Left renal cortex interstitium (tissue), 4 donors: Measurements from ENCODE around the gene TRIP13. TPM values are rescaled to one million over a fixed set of nuclear protein-coding genes. Genes with fewer than 3 reads are reported as not detected.
"Not testable (repeated sequence)": the region's sequence is repeated elsewhere in the genome, so short reads cannot be mapped to it uniquely, and the experiment has no call there.

Experiments used
- DNase-seq, 4 donors: peaks; one replicate each; pipeline ENCODE4 v3.0.0-alpha.2; 2013; ENCODE audit warnings: low read depth in 4 of 4, low spot score in 2 of 4, missing footprints in 1 of 4
- polyA plus RNA-seq, 4 donors: library from polyadenylated mRNA; unstranded; fragments of 120-200 nt; gene quantifications; one replicate each; pipeline ENCODE4 v1.2.1, GENCODE V29; 2013; ENCODE audit not compliant: insufficient read length in 4 of 4

The TRIP13 gene
- polyA plus RNA-seq, 4 donors, result 11.5 to 14.2 (median 13.3) TPM

DNA sequence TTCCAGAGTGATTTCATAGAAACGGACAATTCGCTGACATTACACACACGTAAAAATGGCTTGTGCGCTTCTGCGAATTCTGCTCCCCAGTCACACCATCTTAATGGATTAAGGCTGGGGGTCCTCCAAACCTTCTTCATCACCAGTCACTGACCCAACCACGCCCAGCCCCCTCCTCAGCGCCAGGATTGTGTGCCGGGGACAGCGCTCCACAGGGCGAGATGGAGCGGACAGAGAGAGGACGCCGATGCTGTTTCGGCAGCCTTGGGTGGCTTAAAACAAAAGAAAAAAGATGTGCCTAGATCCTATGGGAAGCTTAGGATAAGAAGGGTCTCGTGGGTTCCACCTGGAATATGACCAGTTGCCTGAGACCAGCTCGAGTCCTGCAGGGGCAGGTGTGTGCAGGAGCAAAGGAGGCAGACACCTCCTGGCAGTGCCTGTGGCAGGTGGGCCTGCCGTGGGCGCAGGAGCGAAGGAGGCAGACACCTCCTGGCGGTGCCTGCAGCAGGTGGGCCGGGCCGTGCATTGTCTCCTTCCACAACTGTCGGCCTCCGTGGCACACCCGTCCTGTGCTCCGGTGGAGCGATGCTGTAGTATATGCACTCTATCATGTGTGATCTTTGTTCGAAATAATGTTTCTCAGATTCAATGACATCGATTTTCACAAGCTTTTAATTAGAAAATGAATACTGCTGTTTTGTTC lies 20.9 kb upstream of the TRIP13 start:
- DNase-seq, result no peak

DNA sequence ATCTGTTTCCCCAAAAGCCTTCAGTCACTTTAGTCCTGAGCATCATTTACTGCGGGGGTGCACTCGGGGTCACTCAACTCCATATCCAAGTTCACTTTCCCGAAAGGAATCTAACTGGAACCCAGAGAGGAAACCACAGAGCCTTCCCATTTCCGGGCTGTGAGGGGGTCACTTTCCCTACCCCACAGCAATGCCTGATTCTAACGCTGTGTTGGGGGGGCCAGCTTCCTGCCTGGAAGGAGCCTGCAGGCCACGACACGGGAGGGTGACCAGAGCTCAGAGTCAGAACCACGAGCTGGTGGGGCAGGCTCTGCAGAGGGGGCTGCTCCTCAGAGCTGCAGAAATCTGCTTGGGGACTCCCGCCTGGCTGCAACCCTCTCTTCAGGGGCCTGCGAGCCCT lies 20.4 kb upstream of the TRIP13 start:
- no peak for DNase-seq

DNA sequence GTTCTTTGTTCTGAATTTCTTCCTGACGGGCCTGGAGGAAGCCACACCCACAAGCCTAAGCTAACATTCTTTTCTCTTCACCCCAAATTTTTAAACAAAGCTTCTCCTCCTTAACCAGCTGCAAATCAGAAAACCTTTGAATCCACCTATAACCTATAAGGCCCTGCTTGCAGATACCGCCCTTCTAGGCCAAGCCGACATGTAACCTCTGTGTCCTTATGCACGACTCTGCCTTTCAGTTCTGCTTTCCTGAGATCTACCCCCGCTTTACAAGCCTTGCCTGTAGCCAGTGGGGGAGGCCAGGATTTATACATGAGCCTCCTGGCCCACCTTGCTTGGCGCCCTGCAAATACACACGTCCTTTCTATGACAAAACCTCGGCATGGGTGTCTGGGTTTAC lies 19.4 kb upstream of the TRIP13 start:
- no peak for DNase-seq

DNA sequence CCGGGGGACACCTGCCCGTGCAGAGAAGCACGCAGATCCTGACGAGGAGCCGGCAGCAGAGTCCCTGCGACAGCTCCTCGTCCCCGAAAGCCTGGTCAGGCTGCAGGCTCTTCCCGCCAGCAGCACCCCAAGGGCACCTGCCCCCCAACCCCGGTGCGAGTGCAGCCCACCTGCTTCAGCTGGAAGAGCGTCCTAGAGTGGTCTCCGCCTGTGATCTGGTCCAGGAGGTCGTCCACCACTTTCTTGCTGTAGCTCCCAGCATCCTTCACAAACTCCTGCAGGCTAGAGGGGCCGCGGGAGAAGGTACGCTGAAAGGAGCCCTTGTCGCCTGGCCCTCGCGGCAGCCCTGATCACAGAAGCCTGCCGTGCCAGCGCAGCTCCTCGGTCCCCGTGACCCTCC lies 16.8 kb upstream of the TRIP13 start:
- no peak for DNase-seq

DNA sequence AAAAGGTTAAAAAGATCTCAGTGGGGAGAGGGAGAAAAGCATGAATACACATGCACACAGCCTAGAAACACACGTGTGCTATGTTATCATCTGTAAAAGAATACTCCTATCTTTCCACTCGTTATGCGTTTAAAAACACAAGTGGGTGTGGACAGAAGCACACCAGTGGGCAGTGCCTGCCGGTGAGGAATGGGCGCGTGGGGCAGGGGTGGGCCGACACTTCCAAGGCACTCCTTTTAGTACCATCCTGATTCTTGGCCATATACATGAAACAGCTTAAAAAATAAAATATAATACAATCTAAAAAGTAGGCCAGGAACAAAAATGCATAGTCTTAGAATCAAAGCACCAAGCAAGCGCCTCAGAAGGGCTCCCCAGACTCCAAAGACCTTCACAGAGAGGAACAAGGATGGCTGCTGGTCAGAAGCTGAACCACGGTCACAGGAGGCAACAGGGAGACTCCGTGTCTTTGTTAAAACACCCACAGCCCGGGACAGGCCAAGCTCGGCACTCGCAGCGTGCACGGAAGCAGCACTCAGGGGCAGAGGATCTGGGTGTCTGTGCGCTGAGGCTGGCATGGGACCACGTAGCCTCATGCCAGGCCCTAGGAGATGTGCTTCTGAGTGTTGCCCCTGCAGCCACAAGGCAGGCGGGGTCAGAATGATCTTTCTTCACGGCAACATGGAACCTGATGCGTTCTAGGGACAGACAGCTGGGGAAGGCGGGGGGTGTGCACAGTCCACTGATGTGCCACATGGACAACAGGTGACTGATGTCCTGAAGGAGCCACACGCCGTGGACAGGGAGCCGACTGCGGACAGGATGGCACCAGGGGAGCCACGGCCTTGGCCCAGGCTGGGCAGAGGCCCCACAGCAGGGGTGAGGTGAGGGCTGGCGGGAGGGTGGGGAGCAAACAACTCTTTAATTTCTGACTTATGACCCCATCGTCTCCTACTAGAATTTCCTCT lies 16.0 kb upstream of the TRIP13 start:
- no peak for DNase-seq

DNA sequence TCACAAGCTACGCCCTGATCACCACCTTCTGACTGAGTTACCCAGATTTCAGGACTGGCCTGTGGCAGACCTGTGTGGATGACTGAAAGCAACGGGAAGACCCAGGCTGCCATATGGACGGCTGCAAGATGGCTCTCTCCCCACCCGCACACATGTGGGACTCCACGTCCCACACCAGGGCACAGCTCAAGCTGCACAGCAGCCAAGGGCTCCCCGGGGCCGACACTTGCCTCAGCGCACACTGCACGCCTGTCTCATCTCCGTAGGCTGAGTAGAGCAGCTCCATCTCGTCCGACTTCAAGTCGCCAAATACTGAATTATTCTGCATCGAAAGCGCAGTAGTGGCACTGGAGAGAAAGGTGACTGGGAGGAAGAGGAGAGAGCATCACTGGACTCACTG lies 14.6 kb upstream of the TRIP13 start:
- no peak for DNase-seq

DNA sequence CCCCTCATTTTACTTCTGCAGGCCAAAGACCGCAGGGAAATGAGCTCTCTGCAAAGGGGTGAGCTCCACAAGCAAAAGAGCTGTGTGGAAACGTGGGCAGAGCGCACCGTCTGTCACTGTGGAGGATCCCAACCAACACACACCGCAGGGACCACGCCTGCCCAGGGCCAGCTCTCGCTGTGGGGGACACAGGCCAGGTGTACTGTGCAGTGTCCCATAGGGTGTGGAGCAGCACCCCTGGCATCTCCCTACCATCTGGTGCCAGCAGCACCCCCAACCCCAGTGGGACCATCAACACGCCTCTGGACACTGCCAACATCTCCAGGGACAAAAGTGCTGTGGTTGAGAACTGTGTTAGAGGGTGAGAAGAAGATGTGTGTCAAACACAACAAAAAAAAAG lies 14.0 kb upstream of the TRIP13 start:
- DNase-seq, result not testable (repeated sequence)

DNA sequence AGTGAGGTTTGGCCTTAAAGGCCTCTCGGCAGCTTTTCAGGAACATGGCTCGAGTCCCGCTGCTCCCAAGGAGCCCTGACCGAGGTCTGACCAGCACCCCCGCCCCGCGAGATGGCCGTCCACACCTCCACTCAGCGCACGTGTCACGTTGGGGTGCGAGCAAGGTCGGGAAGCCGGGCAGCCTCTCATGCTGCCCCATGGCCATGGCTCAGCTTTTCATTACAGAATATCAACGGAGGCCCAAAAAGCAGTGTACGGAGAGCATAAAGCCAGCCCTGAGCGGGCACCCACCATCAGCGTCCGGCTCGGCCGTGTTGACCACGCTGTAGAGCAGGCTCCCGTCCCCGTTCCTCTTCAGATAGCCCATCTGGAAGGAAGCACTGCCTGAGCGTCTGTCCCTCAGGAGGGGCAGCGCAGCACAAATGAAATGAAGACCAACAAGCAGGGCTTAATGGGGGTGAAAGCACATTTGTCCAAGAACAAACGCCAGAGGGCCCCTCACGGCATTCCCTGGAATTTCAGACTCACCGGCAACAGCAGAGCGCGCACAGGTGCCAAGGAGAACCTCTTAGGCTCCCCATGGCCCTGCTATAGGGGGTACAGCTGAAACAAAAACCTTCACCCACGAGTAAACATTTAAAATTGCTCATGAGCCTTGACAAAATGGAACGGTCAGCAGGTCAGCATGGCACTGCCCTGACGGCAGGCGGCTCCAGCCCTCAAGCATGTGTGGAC lies 11.7 kb upstream of the TRIP13 start:
- no peak for DNase-seq

DNA sequence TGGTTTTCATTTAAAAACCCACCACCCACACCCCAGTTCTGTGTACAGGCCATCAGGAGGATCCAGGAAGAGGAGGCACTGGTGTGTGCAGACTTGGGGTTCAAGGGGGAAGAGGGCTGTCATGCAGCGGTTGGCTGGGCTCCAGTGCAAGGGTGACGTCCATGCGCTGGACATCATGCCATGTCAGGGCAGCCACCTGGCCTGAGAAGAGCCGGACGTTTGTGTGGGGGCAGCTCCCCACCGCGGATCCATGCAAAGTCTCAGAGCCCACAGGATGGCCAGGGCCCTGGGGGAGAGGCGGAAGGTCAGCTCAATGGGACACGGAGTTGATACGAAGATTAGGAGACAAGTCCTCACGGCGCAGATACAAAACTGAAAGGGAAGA lies 11.1 kb upstream of the TRIP13 start:
- DNase-seq, result no peak

DNA sequence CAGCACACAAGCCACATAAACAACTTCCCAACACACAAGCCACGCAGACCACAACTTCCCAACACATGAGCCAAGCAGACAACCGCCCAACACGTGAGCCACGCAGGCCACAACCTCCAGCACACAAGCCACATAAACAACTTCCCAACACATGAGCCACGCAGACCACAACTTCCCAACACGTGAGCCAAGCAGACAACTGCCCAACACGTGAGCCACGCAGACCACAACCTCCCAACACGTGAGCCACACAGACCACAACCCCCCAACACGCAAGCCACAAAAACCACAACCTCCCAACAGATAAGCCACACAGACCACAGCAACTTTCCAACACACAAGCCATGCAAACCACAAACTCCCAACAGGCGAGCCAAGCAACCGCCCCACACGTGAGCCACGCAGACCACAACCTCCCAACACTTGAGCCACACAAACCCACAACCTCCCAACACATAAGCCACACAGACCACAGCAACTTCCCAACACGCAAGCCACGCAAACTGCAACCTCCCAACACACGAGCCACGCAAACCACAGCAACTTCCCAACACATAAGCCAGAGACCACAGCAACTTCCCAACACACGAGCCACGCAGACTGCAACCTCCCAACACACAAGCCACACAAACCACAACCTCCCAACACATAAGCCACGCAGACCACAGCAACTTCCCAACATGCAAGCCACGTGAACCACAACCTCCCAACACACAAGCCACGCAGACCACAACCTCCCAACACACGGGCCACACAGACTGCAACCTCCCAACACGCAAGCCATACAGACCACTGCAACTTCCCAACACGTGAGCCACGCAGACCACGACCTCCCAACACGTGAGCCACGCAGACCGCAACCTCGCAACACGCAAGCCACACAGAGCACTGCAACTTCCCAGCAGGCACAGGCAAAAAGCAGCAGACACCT lies 10.2 kb upstream of the TRIP13 start:
- no peak for DNase-seq

DNA sequence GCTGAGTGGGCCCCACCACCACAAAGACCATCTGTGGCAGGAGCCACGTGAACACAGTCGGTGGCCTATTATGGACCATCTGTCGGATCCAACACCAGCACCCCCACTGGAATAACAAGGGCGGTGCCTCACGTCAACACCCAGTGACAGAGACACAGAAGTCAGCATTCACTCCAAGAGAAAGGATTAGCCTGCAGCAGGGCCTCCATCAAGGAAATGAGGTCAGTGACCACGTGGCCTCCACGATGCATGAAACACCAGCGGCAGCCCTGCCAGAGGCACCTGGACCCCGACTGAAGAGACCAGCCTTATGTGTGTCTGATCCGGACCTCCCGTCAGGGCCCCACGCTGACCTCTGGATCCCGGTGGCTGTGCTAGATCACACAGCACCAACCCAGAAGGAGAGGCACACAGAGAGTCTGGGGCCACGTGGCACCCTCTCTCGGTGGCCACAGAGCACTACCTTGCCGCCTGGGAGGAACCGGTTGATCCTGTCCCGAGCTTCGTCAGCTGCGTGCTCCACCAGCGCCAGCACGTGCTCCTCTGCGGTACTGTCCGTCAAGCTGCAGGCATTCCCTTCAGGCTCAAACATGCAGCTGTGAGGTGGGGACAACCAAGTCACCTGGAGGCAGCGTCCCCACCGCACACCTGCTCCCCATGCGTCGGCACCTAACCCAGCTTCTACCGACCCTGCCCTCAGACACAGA lies 9.1 kb upstream of the TRIP13 start:
- no peak for DNase-seq

DNA sequence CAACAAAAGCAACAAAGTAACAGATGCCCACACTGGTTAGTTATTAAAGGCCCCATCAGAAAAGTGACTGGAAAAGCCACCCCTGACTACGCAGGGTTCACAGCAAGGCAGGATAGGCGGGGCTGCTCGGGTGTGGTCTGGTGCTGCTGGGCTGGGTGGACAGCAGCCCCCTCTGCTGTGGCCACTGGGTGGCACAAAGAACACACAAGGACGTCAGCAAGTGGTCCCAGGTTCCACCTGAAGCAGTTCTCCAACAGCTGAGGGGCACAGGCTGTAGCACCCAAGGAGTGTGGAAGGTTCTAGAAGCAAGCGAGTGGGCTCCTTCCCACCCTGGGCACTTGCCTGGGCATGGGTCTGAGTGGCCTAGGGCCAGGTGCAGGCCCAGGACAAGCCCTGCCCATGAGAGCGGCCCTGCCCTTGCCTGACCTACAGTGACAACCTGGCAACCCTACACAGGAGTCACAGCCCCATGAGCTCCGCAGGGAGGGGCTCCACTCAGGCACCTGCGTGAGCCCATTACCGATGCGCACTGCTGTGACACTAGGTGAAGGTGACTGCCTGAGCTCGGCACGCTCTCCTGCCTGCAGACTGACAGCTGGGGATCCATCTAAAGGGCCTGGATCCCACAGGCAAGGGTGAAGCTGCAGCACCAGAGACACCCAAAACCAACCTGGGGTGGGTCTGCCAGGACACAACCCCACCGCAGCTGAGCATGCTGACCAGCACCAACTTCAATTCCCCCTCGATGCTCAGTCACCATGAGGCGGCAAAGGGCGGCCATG lies 8.1 kb upstream of the TRIP13 start:
- no peak for DNase-seq

DNA sequence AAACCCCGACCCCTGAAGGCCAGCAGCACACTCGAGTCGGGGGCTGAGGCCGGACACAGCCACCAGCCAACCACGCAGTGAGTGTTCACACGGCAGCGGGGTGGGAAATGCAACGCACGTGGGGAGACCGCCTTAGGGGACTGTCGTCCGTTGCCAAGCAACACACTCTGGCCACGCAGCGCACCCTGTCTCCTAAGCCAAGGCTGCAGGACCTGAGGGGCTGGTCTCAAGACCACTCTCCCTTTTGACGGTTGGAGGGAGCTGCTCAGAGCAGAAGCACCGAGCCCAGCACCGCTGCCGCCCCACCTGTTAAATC lies 7.6 kb upstream of the TRIP13 start:
- no peak for DNase-seq

DNA sequence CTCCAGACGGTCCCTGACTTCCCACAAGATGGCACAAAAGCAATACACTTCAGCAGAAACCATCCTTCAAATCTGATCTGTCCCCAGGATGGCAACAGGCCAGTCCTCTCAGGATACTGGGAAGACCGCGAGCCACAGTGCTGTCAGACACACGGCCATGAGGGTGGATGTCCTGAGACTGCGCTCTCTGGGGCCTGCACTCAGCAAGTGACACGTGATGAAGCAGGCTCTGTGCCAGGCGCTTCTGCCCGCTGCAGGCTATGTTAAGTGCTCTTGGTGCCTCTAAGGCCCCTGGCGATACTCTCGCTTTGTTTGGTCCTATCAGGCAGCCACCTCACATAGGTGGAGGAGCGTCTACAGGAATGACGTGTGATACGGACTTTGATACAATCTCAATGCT lies 7.2 kb upstream of the TRIP13 start:
- DNase-seq, result no peak

DNA sequence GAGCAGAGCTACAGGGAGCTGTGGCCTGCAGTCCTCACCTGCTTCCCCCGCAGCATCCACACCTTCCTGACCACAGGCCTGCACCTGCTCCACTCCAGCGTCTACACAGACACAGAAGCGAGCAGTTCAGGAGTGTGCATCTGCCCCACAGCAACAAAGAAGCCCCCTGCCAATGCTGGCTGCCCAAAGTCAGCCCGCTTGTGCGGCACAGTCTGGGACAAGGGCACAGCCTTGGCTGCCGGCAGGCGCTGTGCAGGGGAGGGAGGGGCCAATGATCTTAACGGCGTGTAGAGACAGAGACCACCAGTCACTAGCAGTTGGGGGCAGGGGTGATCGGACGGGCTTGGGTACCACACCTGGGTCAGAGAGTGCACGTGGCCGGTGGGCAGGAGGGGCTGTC lies 6.6 kb upstream of the TRIP13 start:
- no peak for DNase-seq

DNA sequence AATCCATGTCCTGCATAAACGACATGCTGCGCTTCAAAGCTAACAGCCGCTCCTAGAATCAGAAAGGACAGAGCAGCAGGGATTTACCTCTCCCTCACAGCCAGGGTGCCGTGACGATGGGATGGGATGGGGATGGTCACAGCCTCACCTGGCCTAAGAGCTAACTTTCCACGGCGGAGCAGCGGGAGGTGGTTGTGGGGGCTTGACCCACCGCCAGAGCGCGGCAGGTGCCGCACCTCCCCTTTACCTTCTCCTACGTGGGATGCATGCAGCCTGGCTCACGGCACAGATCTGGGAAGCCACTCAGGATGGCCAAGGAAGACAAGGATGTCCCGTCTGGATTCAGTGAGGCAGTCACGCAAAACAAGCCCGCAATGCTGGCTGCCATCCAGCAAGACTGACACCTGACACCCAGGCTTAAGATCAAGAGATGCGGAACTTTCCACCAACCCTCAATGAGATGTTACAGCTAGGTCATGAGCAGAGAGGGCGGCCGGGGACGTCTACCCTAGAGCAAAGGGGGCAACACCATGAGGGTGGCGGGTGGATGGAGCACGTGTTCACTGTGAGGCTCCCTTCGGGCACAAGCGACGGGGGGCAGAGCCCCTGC lies 5.9 kb upstream of the TRIP13 start:
- no peak for DNase-seq

DNA sequence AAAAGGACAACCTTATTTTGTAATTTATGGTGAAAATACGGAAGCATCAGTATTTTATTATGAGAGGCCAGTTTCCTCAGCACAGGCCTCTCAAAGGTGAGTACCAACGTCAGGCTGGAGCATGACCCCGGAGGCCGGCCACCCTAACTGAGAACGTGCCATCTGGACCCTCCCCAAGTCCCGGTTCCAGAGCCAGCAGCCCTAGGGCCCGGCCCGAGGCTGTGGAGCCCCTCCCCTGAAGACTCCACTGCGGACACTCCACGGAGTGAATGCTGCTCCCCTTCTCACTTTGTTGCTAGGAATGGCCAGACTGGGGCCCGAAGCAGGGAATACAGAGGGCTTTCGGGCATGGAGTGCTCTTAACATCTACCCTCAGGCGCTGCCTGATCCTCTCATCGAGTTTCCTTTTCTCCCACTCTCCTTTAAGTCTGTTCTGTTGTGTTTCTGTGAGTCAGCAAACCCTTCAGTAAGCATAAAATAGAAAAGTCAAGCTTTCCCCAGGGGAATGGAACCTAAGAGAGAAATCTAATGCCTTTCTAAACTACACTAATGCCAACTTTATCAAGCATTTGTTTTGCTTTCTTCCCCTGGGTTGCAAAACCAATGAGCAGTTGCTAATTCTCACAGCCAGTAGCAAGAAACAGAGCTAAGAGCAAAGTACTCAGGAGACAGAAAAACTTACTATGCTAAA lies 4.6 kb upstream of the TRIP13 start:
- no peak for DNase-seq

DNA sequence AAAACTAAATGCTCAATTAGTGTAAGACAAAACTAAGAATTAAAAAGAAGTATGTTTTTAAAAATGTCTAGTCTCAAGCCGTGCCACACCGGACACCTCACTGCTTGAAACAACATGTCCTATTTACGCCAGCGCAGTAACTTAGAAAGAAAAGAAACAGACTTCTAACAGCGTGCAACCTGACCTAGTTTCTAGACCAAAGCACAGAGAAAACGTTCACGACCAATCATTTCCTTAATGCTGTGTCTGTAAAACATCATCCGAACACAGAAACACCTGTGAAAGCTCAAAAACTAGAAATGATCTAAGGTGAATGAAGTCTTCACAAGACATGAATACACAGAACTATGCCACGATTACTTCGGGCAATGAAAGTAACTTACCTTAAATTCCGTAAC lies 4.0 kb upstream of the TRIP13 start:
- DNase-seq, result no peak
